ENCODE data around the gene MEGF11.

Gene MEGF11

GRCh38 chr15:66170716-66171115 lies 82.8 kb downstream of the MEGF11 start:
- no peak for DNase-seq (ENCODE audit: low read depth)
- H3K4me3 ChIP-seq (ENCODE audit: low read length), result no peak overlapping the region
- no peak for TF ChIP-seq CTCF (conservative IDR thresholded peaks at IDR 0.05; ENCODE audit: low read depth, low read length)

GRCh38 chr15:66170042-66170441 lies 83.5 kb downstream of the MEGF11 start:
- TF ChIP-seq CTCF (conservative IDR thresholded peaks at IDR 0.05; ENCODE audit: low read depth, low read length), result no peak
- no peak for DNase-seq (ENCODE audit: low read depth)
- no peak overlapping the region for H3K4me3 ChIP-seq (ENCODE audit: low read length)

- no peak for TF ChIP-seq CTCF (conservative IDR thresholded peaks at IDR 0.05; ENCODE audit: low read depth, low read length)
- H3K4me3 ChIP-seq (ENCODE audit: low read length), result no peak overlapping the region
- no peak for DNase-seq (ENCODE audit: low read depth)
Observed at GRCh38 chr15:66169625-66170024, 83.9 kb downstream of the MEGF11 start.

GRCh38 chr15:66169023-66169422 lies 84.5 kb downstream of the MEGF11 start:
- no peak for DNase-seq (ENCODE audit: low read depth)
- H3K4me3 ChIP-seq (ENCODE audit: low read length), result no peak overlapping the region
- no peak for TF ChIP-seq CTCF (conservative IDR thresholded peaks at IDR 0.05; ENCODE audit: low read depth, low read length)

- no peak for DNase-seq (ENCODE audit: low read depth)
- H3K4me3 ChIP-seq (ENCODE audit: low read length), result no peak overlapping the region
- no peak for TF ChIP-seq CTCF (conservative IDR thresholded peaks at IDR 0.05; ENCODE audit: low read depth, low read length)
Observed at GRCh38 chr15:66167854-66168253, 85.7 kb downstream of the MEGF11 start.

GRCh38 chr15:66165856-66166255 lies 87.7 kb downstream of the MEGF11 start:
- no peak for TF ChIP-seq CTCF (conservative IDR thresholded peaks at IDR 0.05; ENCODE audit: low read depth, low read length)

GRCh38 chr15:66164788-66165187 lies 88.8 kb downstream of the MEGF11 start:
- no peak for DNase-seq (ENCODE audit: low read depth)
- no peak overlapping the region for H3K4me3 ChIP-seq (ENCODE audit: low read length)
- TF ChIP-seq CTCF (conservative IDR thresholded peaks at IDR 0.05; ENCODE audit: low read depth, low read length), result no peak

More at GRCh38 chr15:66165856-66166255, 87.7 kb downstream of the MEGF11 start:
- DNase-seq (ENCODE audit: low read depth), result no peak
- H3K4me3 ChIP-seq (ENCODE audit: low read length), result no peak overlapping the region

Data from retinal pigment epithelial cell (primary cell).